Transverse colon (tissue), 4 donors: ENCODE measurements around the gene DIABLO. TPM values are rescaled to one million over a fixed set of nuclear protein-coding genes. Genes with fewer than 3 reads are reported as not detected.

Experiments
- DNase-seq: peaks from one replicate; pipeline ENCODE4 v3.0.0-alpha.2; 2019
- H3K27ac ChIP-seq, 4 donors: fragments of 200-600 bp; sonication (generic); 2 replicates each; pipeline ENCODE4 v1.5.1; 2016 to 2018; ENCODE audit warnings: inconsistent platforms in 4 of 4
- H3K27me3 ChIP-seq: fragments of 200-600 bp; sonication (generic); 2 replicates; pipeline ENCODE4 v1.5.1; 2017; ENCODE audit warnings: inconsistent platforms
- H3K36me3 ChIP-seq, 4 donors: fragments of 200-600 bp; sonication (generic); 2 replicates each; pipeline ENCODE4 v1.5.1; 2017 to 2019; ENCODE audit warnings: inconsistent platforms in 4 of 4
- H3K4me1 ChIP-seq, 4 donors: fragments of 200-600 bp; sonication (generic); 2 replicates each; pipeline ENCODE4 v1.5.1; 2017 to 2020; ENCODE audit warnings: inconsistent platforms in 4 of 4
- H3K4me3 ChIP-seq, 4 donors: fragments of 200-600 bp; sonication (generic); 1 replicate in 1 of 4; 2 replicates in 3 of 4; pipeline versions ENCODE4 v1.5.1 to v1.6.1; 2017 to 2019; ENCODE audit warnings: inconsistent platforms in 4 of 4
- H3K9me3 ChIP-seq, 2 donors: fragments of 200-600 bp; sonication (generic); 2 replicates each; pipeline ENCODE4 v1.5.1; 2017 to 2019; ENCODE audit warnings: inconsistent platforms in 2 of 2
- EP300 ChIP-seq: sonication (generic); formaldehyde crosslinking; IDR thresholded peaks from one replicate; pipeline ENCODE4 v1.6.1; 2017; ENCODE audit warnings: antibody characterized with exemption, low read depth
- POLR2A ChIP-seq: fragments of 450-650 bp; IDR thresholded peaks from one replicate; pipeline ENCODE4 v1.6.1; 2016; ENCODE audit warnings: antibody characterized with exemption, mild to moderate bottlenecking, moderate library complexity
- POLR2AphosphoS5 ChIP-seq, 3 donors: sonication (generic); formaldehyde crosslinking; IDR thresholded peaks; one replicate each; pipeline ENCODE4 v1.6.1; 2016; ENCODE audit warnings: antibody characterized with exemption in 3 of 3
- WGBS, 2 donors: methylation state at CpG; one replicate each; pipeline ENCODE4 v1.1.5; 2018; ENCODE audit warnings: low coverage in 1 of 2; 5-methylcytosine and 5-hydroxymethylcytosine counted together
- in situ Hi-C, 4 donors: fragments of 200-750 bp; cut with MboI; loops; one replicate each; pipeline versions ENCODE4 v1.15.0 to v1.15.1; 2017; ENCODE audit warnings: low sequenced_read_pairs in 3 of 4, low pct_ligation_motif_present in 1 of 4, low pct_unique_long_range_greater_than_20kb in 1 of 4
- intact Hi-C: fragments of 100-400 bp; cut with DNase I; formaldehyde crosslinking; loops from one replicate; pipeline ENCODE4 v1.15.1; 2023; ENCODE audit warnings: low total_unique reads
- total RNA-seq, 4 donors: library from RNA; depleted of rRNA; stranded (reverse); fragments of >200 nt; gene quantifications; one replicate each; pipeline ENCODE4 v1.1.0, GENCODE V29; 2016
- TF ChIP-seq, protein P1 (sequence below), 5 experiments: fragments of 200-600 bp in 3 of 5; fragments of 450-650 bp in 2 of 5; sonication (generic) in 3 of 5; IDR thresholded peaks; 1 replicate in 2 of 5; 2 replicates in 3 of 5; pipeline ENCODE4 v1.5.1; 2016 to 2017; ENCODE audit warnings: antibody characterized with exemption in 5 of 5, inconsistent platforms in 3 of 5, mild to moderate bottlenecking in 2 of 5, moderate library complexity in 1 of 5

Gene DIABLO
- total RNA-seq, 4 donors from 2014 or later, result 10.5 to 121 (median 54.3) TPM

DNA sequence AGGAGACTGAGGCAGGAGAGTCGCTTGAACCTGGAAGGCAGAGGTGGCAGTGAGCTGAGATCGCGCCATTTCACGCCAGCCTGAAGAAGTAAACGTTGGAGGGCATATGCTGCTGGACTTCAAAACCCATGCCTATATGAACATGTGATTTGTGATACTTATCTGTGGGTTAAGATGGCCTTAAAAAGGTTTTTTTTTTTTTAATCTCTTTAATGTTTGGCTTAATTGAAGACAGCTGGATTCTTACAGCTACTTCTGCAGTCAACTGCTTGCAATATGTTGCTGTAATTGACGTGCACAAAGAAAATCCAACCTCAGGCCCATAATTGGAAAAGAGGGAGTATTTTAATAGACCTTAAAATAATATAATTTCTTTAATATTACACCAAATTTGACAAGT lies 23.8 kb downstream of the DIABLO start:
- peaks cover 0 to 22% (median 19%) of the 10 kb centered on the region in 4 donors for H3K4me1 ChIP-seq
- intact Hi-C loops, result no loop called here
- no peaks in the 10 kb centered on the region for H3K9me3 ChIP-seq
- in situ Hi-C loops, result no loop called here
- no peak for DNase-seq
- no peaks in the 10 kb centered on the region for H3K36me3 ChIP-seq
- no peak for TF ChIP-seq EP300
- TF ChIP-seq, protein P1, sequence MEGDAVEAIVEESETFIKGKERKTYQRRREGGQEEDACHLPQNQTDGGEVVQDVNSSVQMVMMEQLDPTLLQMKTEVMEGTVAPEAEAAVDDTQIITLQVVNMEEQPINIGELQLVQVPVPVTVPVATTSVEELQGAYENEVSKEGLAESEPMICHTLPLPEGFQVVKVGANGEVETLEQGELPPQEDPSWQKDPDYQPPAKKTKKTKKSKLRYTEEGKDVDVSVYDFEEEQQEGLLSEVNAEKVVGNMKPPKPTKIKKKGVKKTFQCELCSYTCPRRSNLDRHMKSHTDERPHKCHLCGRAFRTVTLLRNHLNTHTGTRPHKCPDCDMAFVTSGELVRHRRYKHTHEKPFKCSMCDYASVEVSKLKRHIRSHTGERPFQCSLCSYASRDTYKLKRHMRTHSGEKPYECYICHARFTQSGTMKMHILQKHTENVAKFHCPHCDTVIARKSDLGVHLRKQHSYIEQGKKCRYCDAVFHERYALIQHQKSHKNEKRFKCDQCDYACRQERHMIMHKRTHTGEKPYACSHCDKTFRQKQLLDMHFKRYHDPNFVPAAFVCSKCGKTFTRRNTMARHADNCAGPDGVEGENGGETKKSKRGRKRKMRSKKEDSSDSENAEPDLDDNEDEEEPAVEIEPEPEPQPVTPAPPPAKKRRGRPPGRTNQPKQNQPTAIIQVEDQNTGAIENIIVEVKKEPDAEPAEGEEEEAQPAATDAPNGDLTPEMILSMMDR (IDR thresholded peaks at IDR 0.05), result no peak
- TF ChIP-seq POLR2A, result no peak
- no peak for TF ChIP-seq POLR2AphosphoS5 (IDR thresholded peaks at IDR 0.05)
- no peak overlapping the region for H3K4me3 ChIP-seq
- H3K27me3 ChIP-seq, result peaks cover 86% of the 10 kb centered on the region
- 92 to 94% methylated on average over 1 to 6 of the region's 6 CpGs for WGBS, 2 donors
- H3K27ac ChIP-seq, result no peak overlapping the region

DNA sequence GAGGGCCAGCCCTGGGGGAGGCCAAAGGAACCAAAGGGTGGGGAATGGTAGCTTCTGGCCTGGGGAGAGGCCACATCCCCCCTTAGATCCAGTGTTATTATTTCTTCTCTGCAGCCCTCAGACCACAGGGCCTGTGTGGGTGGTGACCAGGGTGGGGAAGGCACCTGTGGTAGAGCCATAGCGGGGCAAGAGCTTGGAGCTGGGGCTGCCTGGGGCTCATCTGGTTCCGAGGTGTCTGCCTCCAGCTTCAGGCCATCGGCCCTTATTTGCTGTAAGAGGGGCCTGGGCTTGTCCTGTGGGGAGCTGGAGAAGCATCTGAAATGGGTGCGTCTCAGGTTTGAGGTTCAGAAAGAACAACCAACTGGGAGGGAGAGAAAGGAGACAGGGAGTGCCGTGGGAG lies 24.5 kb downstream of the DIABLO start:
- H3K27ac ChIP-seq, result no peak overlapping the region
- intact Hi-C loops, result no loop called here
- no peaks in the 10 kb centered on the region for H3K9me3 ChIP-seq
- no peak for DNase-seq
- in situ Hi-C loops, result no loop called here
- H3K4me1 ChIP-seq, result peaks cover 0 to 22% (median 19%) of the 10 kb centered on the region in 4 donors
- TF ChIP-seq EP300, result no peak
- TF ChIP-seq, protein P1 (IDR thresholded peaks at IDR 0.05), result no peak
- WGBS, 2 donors, result 78 to 91% methylated on average over 1 to 5 of the region's 5 CpGs
- H3K4me3 ChIP-seq, result no peak overlapping the region
- H3K27me3 ChIP-seq, result peaks cover 86% of the 10 kb centered on the region
- H3K36me3 ChIP-seq, result no peaks in the 10 kb centered on the region

DNA sequence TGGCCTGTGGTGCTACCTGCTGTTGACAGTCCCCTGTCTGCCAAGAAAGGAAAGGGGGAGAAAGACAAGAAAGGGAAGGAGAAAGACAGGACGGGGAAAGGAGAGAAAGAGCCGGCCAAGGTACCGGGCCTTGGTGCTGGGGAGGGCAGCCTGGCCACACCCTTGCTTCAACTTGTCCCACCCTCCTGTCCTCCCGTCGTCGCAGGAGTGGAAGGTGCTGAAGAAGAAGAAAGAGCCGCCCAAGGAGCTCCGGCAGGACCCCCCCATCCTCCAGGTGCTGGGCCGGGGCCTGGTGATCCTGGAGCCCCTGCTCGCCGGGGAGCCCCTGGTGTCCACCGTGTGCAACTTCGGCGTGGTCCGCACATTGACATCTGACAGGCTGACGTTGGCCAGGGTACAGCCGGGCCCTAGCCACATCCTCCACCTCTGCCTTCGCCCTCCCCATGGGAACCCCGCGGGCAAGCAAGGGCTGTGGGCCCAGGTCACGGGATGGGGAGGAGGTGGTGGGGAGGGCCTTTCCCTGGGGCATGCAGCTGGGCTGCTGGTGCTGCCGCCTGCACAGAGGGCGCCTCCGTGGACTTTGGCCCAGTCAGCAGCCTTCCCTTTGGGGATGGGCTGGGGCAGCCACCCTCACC lies 25.2 kb downstream of the DIABLO start:
- H3K27me3 ChIP-seq, result peaks cover 85% of the 10 kb centered on the region
- no peak for DNase-seq
- H3K36me3 ChIP-seq, result no peaks in the 10 kb centered on the region
- no peak overlapping the region for H3K4me3 ChIP-seq
- TF ChIP-seq POLR2A (no peak), EP300 (no peak), POLR2AphosphoS5 (IDR thresholded peaks at IDR 0.05) (no peak)
- TF ChIP-seq, protein P1 (IDR thresholded peaks at IDR 0.05), result no peak
- no peak overlapping the region for H3K27ac ChIP-seq
- intact Hi-C loops, result no loop called here
- peaks cover 0 to 22% (median 19%) of the 10 kb centered on the region in 4 donors for H3K4me1 ChIP-seq
- WGBS, 2 donors, result 33 to 40% methylated on average over 1 to 23 of the region's 24 CpGs
- in situ Hi-C loops, result no loop called here
- H3K9me3 ChIP-seq, result no peaks in the 10 kb centered on the region

DNA sequence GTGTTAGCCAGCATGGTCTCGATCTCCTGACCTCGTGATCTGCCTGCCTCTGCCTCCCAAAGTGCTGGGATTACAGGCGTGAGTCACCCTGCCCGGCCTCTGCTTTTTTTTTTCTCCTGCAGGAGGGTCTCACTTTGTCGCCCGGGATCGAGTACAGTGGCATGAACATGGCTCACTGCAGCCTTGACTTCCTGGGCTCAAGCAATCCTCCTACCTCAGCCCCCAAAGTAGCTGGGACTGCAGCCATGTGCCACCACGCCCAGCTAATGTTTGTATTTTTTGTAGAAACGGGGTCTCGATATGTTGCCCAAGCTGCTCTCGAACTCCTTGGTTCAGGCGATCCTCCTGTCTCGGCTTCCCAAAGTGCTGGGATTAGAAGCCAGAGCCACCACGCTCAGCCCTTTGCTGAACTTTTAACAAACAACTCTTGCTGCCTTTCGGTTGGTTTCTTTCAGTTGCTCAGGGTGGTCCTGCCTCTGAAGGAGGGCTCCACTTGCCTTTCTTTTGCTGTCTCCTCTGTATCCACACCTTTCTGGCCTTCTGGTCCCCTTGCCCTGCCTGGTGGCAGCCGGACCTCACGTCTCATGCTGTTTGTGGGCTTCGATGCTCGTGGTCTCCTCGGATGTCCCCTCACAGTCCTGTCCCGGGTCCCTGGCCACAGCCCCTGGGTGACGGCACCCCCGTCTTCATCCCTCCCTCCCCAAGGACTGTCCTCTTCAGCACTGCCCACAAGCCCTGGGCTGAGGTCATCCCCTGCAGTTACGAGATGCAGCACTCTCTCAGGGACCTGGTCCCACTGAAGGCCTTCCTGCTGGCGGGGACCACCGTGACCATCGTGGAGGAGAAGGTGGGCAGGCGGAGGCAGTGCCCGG lies 26.1 kb downstream of the DIABLO start:
- intact Hi-C loops (no loop called here), in situ Hi-C loops (loop anchor here in 2 of 4 donors (10.0 to 25.0 kb wide), 2 partner anchors 145 to 287 kb away; partner anchors contain the start of gene CFAP251 (in 1 of the 2))
- 80 to 89% methylated on average over 3 to 29 of the region's 29 CpGs for WGBS, 2 donors

More for the DNA sequence above, 26.1 kb downstream of the DIABLO start:
- TF ChIP-seq POLR2AphosphoS5 (IDR thresholded peaks at IDR 0.05) (no peak), POLR2A (no peak), EP300 (no peak)
- TF ChIP-seq, protein P1 (IDR thresholded peaks at IDR 0.05), result no peak
- H3K36me3 ChIP-seq, result no peaks in the 10 kb centered on the region
- no peak for DNase-seq
- no peaks in the 10 kb centered on the region for H3K9me3 ChIP-seq
- no peak overlapping the region for H3K27ac ChIP-seq
- H3K27me3 ChIP-seq, result peaks cover 75% of the 10 kb centered on the region
- no peak overlapping the region for H3K4me3 ChIP-seq
- H3K4me1 ChIP-seq, result peaks cover 0 to 22% (median 19%) of the 10 kb centered on the region in 4 donors
